NCI-H2196 treated with DMSO at 0.1 percent for 48 hours (cell line): Measurements from ENCODE around the gene SP140L.
"Not testable (repeated sequence)": the region's sequence is repeated elsewhere in the genome, so short reads cannot be mapped to it uniquely, and the experiment has no call there.

ENCODE experiments used
- DNase-seq: peaks from one replicate; lab custom pipeline; 2025; ENCODE audit not compliant: unreplicated experiment; lab: John Stamatoyannopoulos, UW

Gene SP140L

GRCh38 chr2:230326453-230327417 lies at the start of gene SP140L:
Gene SP140L (plus strand): TSS chr2:230327193. CDS start chr2:230327270, 77 bp downstream.
- DNase-seq = peak; percentile 4

DNA sequence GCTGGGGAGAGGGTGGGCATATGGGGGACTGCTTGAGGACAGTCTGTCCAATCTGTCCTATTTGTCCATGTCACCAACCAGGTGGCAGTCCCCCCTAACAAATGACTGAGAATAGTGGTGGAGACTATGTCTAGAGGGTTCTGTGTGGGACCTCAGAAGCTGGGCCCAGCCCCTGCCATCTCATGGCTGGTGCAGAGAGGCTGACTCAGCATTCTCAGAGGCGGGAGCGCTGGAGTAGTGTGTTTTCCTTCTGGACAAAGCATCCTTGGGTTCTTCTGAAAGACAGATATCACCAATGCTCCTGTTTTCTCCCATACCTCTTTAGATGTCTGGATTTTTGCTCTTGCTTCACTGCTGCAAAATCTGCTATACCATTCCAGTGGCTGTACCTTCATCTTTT lies 44.1 kb upstream of the SP140L start:
- DNase-seq = no peak

- no peak for DNase-seq
Measured at GRCh38 chr2:230286048-230286447, 40.9 kb upstream of the SP140L start.

DNA sequence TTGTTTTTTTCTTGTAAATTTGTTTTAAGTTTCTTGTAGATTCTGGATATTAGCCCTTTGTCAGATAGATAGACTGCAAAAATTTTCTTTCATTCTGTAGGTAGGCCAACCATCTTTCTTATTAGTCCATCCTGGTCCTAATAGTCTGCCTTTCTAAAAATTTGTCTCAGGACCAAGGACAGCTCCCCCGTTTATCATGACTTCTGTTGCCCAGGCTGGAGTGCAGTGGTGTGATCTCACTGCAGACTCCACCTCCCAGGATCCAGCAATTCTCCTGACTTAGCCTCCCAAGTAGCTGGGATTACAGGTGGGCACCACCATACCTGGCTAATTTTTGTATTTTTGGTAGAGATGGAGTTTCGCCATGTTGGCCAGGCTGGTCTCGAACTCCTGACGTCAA lies 37.7 kb upstream of the SP140L start:
- not testable (repeated sequence) for DNase-seq

DNA sequence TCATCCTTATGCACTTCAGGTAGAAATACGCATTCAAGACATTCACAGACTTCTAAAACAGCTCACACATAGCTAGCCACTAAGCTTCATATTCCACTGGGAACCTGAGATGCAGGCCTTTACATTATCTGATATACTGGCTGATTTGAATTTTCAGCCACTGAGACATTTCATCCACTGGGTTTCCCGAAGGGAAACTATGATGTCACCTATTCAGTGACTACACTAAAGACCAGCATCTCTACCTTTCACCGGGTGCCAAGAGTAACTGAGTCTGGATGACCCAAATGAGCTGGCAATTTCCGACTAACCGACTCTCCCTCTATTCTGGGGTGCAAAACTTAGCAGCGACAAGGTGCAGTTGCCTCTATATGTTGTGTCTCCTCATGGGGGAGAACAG lies 31.8 kb upstream of the SP140L start:
- DNase-seq = no peak

GRCh38 chr2:230296917-230297316 lies 30.1 kb upstream of the SP140L start:
- DNase-seq = no peak

DNA sequence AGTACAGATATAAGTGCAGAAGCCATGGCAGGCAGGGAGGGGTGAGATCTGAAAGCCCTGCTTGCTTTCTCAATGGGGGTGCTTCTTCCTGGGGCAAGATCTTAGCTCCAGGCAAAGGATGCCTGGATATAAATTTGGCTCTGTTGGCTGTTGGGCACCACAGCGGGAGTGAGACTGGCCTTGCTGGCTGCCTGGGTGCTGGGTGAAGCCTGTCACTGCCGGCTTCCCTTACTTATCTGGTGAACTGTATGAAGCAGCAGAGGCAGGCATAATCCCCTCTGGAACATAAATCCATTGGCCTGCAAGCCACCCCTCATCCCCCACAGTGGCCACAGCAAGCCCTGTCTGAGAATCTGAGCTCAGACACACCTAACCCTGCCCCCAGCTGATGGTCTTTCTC lies 27.4 kb upstream of the SP140L start:
- DNase-seq = no peak

DNA sequence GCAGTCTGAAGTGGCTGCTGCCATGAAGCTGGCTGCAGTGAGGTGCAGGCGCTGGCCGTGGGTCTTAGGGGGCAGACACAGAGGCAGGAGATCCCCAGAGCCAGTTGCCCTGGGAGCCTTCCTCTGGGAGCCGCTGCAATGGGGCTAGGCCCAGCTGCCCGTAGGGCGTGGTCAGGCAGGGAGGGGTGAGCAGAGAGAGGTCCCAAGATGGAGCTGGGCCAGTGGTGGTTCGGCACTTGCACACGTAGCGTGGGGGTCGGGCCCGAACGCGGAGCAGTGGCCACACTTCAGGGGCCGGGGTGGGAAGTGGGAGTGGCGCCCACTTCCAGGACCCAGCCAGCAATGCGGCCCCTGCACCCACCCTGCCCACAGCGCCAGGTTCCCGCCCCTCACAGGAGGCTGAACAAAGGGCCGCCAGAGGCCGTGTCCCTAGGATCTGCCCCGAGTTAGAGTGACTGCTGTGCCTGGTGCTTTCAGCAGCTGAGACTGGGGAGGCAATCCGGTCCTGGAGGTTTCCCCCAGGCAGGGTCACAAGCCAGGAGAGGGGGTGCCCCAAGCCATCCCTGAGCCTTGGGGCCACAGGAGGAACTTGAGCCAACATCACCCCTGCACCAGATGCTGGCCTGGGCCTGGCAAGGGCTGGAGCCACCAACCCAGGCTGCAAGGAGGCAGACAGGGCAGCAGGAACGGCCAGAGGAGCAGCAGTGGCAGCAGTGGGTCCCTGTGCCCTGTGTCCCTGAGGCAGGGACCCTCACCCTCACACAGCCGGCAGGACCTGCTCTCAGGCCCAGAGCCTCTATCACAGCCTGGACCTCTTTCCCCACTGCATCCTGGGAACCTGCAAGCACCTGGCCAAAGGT lies 21.3 kb upstream of the SP140L start:
- no peak for DNase-seq

- DNase-seq = no peak
Measured at GRCh38 chr2:230306474-230306873, 20.5 kb upstream of the SP140L start.

- DNase-seq = no peak
Measured at GRCh38 chr2:230307485-230307884, 19.5 kb upstream of the SP140L start.

DNA sequence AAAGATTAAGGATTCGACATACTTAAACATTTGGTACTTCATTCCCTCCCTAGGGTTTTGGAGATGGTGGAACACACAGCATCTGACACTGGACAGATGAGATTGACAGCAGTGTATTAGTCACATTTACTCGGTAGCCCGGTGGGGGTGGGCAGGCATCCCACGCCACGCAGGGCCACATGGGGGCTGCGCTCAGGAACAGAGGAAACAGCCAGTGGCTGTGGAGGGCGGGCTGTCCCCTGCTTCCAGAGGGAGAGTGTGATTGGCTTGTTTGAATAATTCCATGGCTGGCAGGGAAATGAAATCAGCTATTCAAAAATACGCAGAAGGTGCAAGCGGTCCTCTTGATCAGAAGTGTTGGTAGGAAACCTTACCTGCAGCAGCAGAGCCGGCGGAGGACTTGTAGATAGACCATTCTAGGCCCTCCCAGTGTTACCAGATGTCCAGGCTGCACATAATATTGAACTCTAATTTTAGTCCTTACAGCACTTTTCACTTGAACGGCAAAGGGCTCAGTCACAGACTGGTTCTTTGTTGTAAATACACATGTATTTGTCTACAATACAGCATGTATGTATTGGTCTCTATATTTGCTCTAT lies 18.5 kb upstream of the SP140L start:
- no peak for DNase-seq

DNA sequence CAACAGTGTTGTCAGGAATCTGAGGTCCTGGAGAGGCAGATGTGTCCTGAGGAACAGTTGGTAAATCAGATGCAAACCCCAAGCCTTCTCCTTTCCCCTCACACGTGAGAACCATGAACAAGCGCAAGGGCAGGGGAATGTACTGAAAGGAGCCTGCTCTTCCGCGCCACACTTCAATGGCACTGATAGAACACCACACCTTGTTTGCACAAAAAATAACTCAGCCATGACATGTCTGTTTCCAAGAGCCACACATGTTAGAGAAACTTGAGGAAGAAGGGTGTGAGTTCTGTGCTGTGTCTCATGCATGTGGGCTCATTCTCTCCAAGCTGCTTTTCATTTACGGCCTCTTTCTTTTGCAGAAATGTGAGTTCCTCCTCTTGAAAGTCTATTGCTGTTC lies 16.2 kb upstream of the SP140L start:
- not testable (repeated sequence) for DNase-seq

GRCh38 chr2:230311634-230312033 lies 15.4 kb upstream of the SP140L start:
- DNase-seq = not testable (repeated sequence)

- DNase-seq = no peak
Measured at GRCh38 chr2:230312638-230313037, 14.4 kb upstream of the SP140L start.

DNA sequence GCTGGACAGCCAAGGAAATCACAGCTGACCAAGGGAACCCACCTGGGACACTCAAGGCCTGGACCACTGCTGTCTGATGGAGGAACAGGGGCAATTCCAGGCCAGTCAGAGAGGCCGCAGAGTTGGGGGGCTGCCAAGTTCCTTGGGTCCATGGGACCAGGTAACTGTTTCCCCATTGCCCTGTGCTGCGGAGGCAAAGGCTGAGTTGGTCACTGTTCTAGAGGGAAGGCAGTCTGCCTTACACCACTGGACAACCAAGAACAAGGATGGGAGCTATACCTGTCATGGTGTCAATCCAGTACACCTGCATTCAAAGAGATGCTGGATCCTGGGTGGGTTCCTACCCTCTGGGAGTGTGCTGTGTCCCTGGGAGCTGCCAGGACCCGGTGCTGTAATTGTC lies 9.6 kb upstream of the SP140L start:
- no peak for DNase-seq

GRCh38 chr2:230318190-230319121 lies 8.5 kb upstream of the SP140L start:
- DNase-seq = no peak

DNA sequence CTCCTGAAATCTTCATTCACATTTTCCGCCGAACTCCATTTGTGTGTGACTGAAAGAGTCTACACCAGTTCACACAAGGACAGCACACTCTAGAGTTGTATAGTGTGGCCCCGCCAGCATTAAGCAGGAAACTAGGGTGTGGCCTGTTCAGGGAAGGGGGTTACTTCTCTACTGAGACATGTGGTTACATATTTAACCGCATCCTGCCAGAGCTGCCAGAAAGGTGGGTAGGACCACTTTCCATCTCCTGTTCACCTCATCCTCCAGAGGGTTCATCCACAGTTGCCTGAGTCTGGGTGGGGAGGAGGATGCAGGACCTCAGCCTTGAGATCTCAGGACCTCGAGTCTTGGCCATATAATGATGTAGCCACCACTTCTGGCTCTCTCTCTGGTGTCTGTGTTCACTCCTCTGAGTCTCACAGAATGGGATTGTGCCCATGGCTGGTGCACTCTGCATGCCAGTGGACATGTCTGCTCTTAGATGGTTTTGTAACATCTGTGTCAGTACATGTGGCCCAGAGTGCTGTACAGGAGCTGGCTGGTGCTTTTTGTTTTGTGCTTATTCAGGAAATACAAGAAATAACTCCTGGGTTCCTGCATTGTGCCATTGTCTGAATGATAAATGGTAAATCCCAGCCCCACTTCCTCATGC lies 7.7 kb upstream of the SP140L start:
- no peak for DNase-seq

- DNase-seq = no peak
Measured at GRCh38 chr2:230321031-230321430, 6.0 kb upstream of the SP140L start.

DNA sequence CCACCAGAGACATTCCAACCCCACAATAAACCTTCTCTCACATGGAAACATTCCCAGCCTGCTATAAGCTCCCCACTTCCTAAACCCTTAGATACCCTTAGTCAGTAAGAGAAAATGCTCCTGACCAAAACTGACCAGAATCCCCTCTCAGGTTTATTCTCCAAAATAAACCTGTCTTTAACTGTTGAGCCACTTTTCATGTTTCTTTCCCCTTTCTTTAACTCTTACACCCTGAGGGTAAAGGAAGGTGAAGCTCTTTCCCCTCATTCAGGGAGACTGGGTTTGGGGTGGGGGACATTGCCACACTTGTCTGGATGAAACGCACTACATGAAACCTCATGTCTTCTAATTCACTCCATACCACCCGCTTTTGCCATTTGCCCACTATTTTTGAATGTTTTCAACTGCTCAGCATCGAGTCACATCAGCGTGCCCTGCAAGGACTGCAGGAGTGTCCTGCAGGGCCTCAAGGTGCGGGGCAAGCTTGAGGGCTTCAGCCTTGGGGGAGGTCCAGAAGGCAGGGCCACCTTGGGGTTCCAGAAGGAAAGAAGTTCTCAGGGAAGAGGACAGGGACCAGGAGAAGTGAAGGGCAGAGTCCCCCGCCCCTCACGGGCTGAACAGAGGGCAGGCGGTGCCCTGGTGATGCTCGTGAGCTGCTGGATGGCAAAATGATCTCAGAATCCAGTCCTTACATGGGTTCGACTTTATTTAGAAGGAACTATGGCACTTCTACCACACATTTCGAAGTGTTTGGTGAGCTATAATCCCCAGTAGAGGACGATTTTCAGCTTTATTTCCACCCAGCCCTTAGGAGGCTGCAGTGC lies 4.2 kb upstream of the SP140L start:
- DNase-seq = no peak
